ENCODE data around the gene LRP10.

DNA sequence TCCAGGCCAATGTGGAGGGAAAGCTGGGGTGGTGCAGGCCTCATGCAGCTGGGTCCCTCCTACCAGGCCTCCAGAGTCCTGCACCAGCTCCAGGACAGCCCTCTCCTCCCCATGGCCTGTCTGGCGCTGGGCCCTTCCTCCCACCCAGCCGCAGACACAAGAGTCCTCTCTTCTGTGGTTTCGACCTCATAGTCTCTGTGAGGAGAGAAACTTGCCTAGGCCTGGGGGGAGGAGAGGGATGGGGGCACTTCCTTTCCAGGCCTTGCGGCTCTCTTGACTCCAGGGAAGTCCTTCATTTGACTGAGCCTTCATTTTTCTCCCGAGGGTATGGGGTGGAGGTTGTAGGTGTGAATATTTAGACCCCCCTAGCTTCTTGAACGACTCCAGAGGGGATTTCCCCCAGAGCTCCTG, 32.9 kb upstream of the LRP10 start:
- TF ChIP-seq, protein P1, sequence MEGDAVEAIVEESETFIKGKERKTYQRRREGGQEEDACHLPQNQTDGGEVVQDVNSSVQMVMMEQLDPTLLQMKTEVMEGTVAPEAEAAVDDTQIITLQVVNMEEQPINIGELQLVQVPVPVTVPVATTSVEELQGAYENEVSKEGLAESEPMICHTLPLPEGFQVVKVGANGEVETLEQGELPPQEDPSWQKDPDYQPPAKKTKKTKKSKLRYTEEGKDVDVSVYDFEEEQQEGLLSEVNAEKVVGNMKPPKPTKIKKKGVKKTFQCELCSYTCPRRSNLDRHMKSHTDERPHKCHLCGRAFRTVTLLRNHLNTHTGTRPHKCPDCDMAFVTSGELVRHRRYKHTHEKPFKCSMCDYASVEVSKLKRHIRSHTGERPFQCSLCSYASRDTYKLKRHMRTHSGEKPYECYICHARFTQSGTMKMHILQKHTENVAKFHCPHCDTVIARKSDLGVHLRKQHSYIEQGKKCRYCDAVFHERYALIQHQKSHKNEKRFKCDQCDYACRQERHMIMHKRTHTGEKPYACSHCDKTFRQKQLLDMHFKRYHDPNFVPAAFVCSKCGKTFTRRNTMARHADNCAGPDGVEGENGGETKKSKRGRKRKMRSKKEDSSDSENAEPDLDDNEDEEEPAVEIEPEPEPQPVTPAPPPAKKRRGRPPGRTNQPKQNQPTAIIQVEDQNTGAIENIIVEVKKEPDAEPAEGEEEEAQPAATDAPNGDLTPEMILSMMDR (IDR thresholded peaks at IDR 0.05; ENCODE audit: insufficient read depth, low read length, poor library complexity, severe bottlenecking), result no peak
- no peak for TF ChIP-seq EZH2phosphoT487 (conservative IDR thresholded peaks at IDR 0.05; ENCODE audit: low read length)
